RWPE1 (cell line): ENCODE results near the gene C11orf58.

Experiments
- CTCF ChIA-PET: fragments of 350-600 bp; sonication (Branson Sonifier 250); formaldehyde crosslinking; extraction: SDS; loops from one replicate; lab custom pipeline; 2021; lab: Yijun Ruan, JAX
- POLR2A ChIA-PET: fragments of 400-600 bp; formaldehyde crosslinking; extraction: SDS; loops from one replicate; lab custom pipeline; 2020; ENCODE audit warnings: antibody characterized with exemption; ENCODE audit not compliant: low non-redundant PET; lab: Yijun Ruan, JAX
- DNase-seq: peaks from one replicate; pipeline ENCODE4 v3.0.0; 2012; ENCODE audit warnings: low spot score
- H3K27ac ChIP-seq: fragments of 450-650 bp; 2 replicates; pipeline ENCODE4 v1.5.1; 2017
- TF ChIP-seq, protein P1 (sequence below): fragments of 450-650 bp; conservative IDR thresholded peaks from 2 replicates; pipeline ENCODE4 v1.5.1; 2017; ENCODE audit warnings: low read depth, mild to moderate bottlenecking

C11orf58 gene

DNA sequence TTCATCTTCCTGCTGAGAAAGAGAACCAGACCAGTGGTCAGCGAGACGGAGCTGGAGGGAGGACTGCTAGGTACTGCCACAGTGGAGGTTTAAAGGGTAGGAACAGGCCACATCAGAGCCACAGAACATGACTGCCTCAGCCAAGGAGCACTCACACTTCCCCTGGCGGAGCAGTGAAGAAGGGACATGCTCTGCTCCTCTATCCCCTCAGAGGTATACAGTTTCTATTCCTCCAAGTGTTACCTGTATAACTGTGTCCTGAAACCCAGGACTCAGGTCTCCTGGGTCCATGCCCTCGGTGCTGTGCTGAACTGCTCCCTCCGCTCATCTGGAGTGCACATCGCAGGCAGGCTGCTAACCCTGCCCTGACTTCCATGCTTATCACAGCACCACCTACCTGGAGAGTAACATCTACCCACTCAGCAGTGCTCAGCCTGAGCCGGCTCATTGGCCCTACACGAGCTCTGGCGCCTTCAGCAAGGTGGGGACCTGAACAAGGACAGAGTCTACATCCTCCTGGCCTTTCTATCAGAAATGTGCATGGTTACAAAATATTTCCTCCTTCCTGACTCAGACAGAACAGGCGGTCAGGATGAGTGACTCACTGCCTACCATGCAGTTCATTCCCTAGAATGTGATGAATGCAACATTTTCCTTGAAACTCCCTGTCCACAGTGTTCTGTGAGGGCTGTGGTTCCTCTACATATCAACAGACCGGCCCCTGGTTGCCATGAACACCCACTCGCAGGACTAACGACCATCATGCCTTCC, 52.9 kb downstream of the C11orf58 start:
- ChIA-PET POLR2A (no interaction called here), CTCF (interaction anchor here (1.2 kb wide), 1 partner anchor 29 kb away, joined by 5 read pairs; no protein-coding TSS in a partner anchor)
- H3K27ac ChIP-seq = peak overlapping the region; percentile 80
- TF ChIP-seq, protein P1, sequence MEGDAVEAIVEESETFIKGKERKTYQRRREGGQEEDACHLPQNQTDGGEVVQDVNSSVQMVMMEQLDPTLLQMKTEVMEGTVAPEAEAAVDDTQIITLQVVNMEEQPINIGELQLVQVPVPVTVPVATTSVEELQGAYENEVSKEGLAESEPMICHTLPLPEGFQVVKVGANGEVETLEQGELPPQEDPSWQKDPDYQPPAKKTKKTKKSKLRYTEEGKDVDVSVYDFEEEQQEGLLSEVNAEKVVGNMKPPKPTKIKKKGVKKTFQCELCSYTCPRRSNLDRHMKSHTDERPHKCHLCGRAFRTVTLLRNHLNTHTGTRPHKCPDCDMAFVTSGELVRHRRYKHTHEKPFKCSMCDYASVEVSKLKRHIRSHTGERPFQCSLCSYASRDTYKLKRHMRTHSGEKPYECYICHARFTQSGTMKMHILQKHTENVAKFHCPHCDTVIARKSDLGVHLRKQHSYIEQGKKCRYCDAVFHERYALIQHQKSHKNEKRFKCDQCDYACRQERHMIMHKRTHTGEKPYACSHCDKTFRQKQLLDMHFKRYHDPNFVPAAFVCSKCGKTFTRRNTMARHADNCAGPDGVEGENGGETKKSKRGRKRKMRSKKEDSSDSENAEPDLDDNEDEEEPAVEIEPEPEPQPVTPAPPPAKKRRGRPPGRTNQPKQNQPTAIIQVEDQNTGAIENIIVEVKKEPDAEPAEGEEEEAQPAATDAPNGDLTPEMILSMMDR = no peak
- peak; percentile 84 for DNase-seq

DNA sequence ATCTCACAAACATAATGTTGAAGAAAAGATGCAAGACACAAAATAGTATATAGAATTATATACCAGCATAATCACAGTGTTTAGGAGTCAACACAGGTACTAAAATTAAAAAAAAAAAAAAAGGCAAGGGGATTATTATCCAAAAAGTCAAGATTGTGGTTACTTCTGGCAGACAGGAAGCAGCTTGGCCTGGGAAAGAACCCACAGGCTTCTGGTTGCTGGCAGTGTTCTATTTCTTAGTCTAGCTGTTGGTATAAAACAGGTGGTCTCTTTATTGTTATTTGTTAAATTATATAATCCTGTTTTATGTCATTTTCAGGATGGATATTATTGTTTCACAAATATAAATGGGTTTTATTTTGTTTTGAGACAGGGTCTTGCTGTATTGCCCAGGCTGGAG, 54.0 kb downstream of the C11orf58 start:
- DNase-seq = no peak
- TF ChIP-seq, protein P1 = no peak
- peak overlapping the region; percentile 38; the same call in 1 of the 2 replicates for H3K27ac ChIP-seq

DNA sequence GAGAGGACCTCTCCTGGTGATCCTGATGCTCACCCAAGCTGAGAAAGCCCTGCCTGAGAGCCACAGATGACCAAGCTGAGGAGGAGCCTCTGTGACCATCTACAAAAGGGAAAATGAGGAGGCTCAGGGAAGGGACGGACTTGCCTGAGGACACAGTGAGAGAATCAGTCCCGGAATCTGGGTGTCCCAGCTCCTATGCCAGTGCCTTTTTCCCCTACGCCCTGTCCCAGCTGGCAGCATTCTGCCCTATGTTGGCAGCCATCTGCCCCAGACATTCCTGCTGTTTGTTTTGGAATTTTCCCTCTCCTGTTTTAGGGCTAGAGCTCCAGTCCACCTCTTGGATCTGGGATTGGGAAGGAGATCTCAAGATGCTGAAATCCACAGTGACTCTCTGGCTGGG, 54.6 kb downstream of the C11orf58 start:
- ChIA-PET POLR2A (no interaction called here), CTCF (interaction anchor here (0.6 kb wide), 1 partner anchor 150 kb away, joined by 6 read pairs; no protein-coding TSS in a partner anchor)
- TF ChIP-seq, protein P1 = no peak
- H3K27ac ChIP-seq = peak overlapping the region; percentile 38
- DNase-seq = no peak

More for the DNA sequence above, 54.0 kb downstream of the C11orf58 start:
- ChIA-PET POLR2A (no interaction called here), CTCF (interaction anchor here (1.2 kb wide), 1 partner anchor 28 kb away, joined by 5 read pairs; no protein-coding TSS in a partner anchor)

DNA sequence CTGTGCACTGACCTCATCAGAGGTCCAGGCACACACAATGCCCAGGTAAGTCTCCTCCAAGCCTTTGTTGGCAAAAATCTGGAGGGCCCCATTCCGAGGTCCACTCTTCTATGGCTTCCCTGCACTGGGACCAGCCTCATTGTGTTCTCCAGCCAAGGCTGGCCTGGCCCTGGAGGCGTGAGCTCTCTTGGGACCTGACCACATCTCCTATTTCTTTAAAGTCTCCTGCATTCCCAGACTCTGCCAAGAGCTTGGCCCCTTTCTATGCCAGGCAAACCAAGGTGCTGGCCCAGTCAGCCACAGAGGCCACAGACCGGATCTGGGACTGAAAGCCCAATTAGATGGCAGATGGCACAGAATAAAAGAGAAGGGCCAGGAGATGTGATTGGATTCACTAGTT, 55.1 kb downstream of the C11orf58 start:
- H3K27ac ChIP-seq = peak overlapping the region; percentile 38
- ChIA-PET CTCF (no interaction called here), POLR2A (no interaction called here)
- DNase-seq = no peak
- TF ChIP-seq, protein P1 = no peak

DNA sequence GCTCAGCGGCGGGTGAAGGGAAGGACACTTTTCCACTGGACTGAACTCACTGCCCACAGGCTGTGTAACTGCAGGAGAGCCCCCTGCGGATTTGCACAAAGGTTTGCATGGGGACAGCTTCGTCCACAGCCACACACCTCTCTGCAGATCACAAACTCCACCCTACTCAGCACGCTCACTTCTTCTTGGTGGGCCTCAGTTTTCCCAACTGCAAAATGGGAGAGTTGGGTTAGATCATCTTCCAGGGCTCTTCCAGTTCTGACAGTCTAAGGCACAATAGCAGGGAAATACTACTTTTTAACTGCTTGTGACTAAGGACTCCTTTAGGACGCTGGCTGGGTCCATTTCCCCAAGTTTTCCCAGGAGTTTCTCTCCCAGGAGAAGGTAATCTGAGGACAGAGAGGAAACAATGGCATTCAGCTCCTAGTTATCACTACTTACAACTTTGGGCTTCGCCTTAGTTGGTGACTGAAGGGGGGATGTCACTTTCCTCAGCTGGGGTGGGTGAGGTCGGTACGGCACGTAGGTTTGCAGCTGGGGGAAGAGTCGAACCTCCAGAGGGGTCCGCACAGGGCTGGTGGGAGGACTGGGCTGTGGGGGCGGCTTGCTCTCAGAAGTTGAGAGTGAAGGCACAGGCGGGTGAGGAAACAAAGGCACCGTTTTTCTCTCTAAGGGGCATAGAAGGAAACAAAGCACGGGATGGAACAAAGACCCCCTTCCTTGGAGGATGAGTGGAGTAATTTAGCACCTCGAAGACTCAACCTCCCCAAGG, 55.8 kb downstream of the C11orf58 start:
- ChIA-PET CTCF (interaction anchor here (0.6 kb wide), 1 partner anchor 318 kb away, joined by 3 read pairs; no protein-coding TSS in a partner anchor), POLR2A (no interaction called here)
- DNase-seq = no peak
- H3K27ac ChIP-seq = no peak overlapping the region
- TF ChIP-seq, protein P1 = no peak

DNA sequence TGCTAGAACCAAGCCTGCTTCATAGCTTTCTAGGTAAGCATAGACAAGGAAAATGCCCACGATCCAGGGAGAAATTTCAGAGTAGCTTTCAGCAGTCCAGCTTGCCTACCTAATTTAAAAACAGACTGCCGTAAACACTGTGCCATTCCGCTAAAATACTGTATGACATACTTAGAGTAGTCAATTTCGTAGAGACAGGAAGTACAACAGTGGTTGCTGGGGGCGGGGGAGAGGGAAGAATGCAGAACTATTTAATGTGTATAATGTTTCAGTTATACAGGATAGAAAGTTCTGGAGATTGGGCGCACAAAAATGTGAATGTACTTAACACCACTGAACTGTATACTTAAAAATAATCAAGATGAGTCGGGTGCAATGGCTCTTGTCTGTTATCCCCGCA, 56.7 kb downstream of the C11orf58 start:
- H3K27ac ChIP-seq = no peak overlapping the region
- no peak for DNase-seq
- POLR2A ChIA-PET = no interaction called here
- TF ChIP-seq, protein P1 = no peak
- CTCF ChIA-PET = no interaction called here
